Activated naive CD4-positive, alpha-beta T cell treated with anti-CD3 and anti-CD28 coated beads, Interleukin-2, amount 50 U/mL, for 24 hours (primary cell): ENCODE measurements around the gene KCNJ10.
"Not testable (repeated sequence)": the region's sequence is repeated elsewhere in the genome, so short reads cannot be mapped to it uniquely, and the experiment has no call there.

Experiments
- H3K27ac Mint-ChIP-seq: one replicate; pipeline ENCODE4 v1.8.0; 2021; ENCODE audit warnings: mild to moderate bottlenecking, mixed read lengths
- H3K27me3 Mint-ChIP-seq: one replicate; pipeline ENCODE4 v1.8.0; 2021; ENCODE audit warnings: mixed read lengths
- H3K36me3 Mint-ChIP-seq: one replicate; pipeline ENCODE4 v1.8.0; 2021; ENCODE audit warnings: mixed read lengths
- H3K4me1 Mint-ChIP-seq: one replicate; pipeline ENCODE4 v1.8.0; 2021; ENCODE audit warnings: mixed read lengths
- H3K4me3 Mint-ChIP-seq: one replicate; pipeline ENCODE4 v1.8.0; 2021; ENCODE audit warnings: mild to moderate bottlenecking, mixed read lengths
- H3K9me3 Mint-ChIP-seq: one replicate; pipeline ENCODE4 v1.8.0; 2021; ENCODE audit warnings: mixed read lengths

The KCNJ10 gene

DNA sequence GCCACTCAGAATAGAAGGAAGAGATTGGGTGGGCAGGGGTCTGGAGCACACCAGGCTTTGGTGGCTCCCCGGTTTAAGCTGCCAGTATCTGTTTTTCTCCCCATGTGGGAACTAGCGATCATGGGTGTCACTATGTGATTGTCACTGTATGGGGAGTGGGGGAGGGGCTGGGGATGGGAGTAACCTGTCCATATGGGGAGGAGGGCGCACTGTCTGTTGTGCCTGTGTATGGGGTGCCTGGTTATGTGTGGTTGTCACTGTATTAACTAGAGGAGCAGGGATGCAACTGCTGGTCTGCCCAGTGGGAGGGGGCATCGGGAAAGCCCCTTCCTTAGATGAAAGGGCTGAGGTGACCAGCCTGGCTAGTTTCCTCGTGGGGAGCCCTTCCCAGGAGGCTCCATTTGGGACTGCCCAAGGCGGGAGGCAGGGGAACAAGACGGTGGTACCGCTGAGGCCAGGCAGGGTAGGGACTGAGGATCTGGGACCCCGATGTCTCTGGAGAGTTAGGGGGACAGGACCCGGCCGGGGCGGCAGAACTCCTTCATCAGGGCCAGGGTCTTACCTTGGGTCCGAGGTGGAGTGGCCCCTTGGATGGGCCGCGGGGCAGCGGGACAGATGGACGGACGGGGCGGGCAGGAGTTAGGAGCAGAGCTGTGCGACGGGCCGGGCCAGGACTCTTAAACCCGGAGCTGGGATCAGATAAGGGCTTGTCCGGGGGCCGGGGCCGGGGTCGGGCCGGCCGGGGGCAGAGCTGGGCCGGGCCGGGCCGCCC is at the start of gene KCNJ10:
TSS of gene KCNJ10 (minus strand) at position 701 of the 772 bp plus-strand sequence. CDS start 27,628 bp downstream, outside the sequence.
- H3K27ac Mint-ChIP-seq, result peak within 1 kb of the TSS; percentile 60
- H3K4me1 Mint-ChIP-seq, result peaks cover 12% of the 10 kb centered on the region
- no peaks in the 10 kb centered on the region for H3K9me3 Mint-ChIP-seq
- H3K36me3 Mint-ChIP-seq, result no peaks in the 10 kb centered on the region
- peaks cover 13% of the 10 kb centered on the region for H3K27me3 Mint-ChIP-seq
- H3K4me3 Mint-ChIP-seq, result peak within 1 kb of the TSS; percentile 97

DNA sequence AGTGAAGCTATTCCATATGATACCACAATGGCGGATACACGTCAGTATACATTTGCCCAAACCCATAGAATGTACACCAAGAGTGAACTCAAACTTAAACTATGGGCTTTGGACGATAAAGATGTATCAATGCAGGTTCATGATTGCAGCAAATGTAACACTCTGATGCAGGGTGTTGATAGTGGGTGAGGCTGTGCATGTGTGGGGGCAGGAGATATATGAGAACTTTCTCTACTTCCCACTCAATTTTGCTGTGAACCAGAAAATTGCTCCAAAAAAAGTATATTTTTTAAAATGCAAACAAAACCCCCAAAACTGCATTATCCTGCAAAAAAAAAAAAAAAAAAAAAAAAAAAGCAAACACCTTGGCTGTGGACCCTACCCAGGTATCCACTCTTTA is 49.0 kb upstream of the KCNJ10 start:
- no peak overlapping the region for H3K4me3 Mint-ChIP-seq
- H3K36me3 Mint-ChIP-seq, result no peaks in the 10 kb centered on the region
- peaks cover 3% of the 10 kb centered on the region for H3K27me3 Mint-ChIP-seq
- H3K9me3 Mint-ChIP-seq, result no peaks in the 10 kb centered on the region
- no peaks in the 10 kb centered on the region for H3K4me1 Mint-ChIP-seq
- H3K27ac Mint-ChIP-seq, result no peak overlapping the region

GRCh38 chr1:160117709-160118183 is 47.8 kb upstream of the KCNJ10 start:
- H3K4me3 Mint-ChIP-seq, result no peak overlapping the region
- no peaks in the 10 kb centered on the region for H3K4me1 Mint-ChIP-seq
- H3K27ac Mint-ChIP-seq, result no peak overlapping the region
- H3K36me3 Mint-ChIP-seq, result no peaks in the 10 kb centered on the region
- no peaks in the 10 kb centered on the region for H3K9me3 Mint-ChIP-seq
- H3K27me3 Mint-ChIP-seq, result peaks cover 3% of the 10 kb centered on the region

GRCh38 chr1:160117300-160117699 is 47.3 kb upstream of the KCNJ10 start:
- H3K27ac Mint-ChIP-seq, result no peak overlapping the region
- peaks cover 3% of the 10 kb centered on the region for H3K27me3 Mint-ChIP-seq
- H3K9me3 Mint-ChIP-seq, result no peaks in the 10 kb centered on the region
- no peaks in the 10 kb centered on the region for H3K36me3 Mint-ChIP-seq
- no peaks in the 10 kb centered on the region for H3K4me1 Mint-ChIP-seq
- no peak overlapping the region for H3K4me3 Mint-ChIP-seq

GRCh38 chr1:160116283-160117147 is 46.6 kb upstream of the KCNJ10 start:
- H3K36me3 Mint-ChIP-seq, result no peaks in the 10 kb centered on the region
- no peaks in the 10 kb centered on the region for H3K4me1 Mint-ChIP-seq
- peaks cover 3% of the 10 kb centered on the region for H3K27me3 Mint-ChIP-seq
- H3K27ac Mint-ChIP-seq, result no peak overlapping the region
- no peak overlapping the region for H3K4me3 Mint-ChIP-seq
- H3K9me3 Mint-ChIP-seq, result no peaks in the 10 kb centered on the region

- Mint-ChIP-seq H3K36me3 (no peaks in the 10 kb centered on the region), H3K27ac (no peak within 1 kb of the TSS), H3K4me3 (no peak within 1 kb of the TSS)
Observed at GRCh38 chr1:160115545-160116282, 45.8 kb upstream of the KCNJ10 start, which contains the start of gene ATP1A2. Gene ATP1A2 (plus strand): TSS chr1:160115759. CDS start chr1:160115862, 103 bp downstream.

DNA sequence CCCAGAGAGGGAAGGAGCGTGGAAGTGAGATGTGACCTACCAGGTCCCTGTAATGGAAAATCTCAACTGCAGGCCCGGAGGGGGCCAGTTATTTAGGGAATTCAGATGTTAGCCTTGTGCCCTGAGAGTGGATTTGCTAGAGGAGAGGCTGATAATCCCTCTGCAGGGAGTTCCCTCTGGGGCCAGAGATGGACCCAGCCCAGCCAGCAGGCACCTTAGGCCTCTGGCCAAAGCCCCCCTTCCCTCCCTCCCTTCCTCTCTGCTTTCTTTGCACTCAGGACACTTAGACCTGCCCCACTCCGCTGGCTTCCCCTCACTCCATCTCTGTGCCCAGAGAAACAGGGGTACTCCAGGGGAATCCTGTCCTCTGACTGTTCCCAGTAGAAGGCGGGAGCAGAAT is 44.1 kb upstream of the KCNJ10 start:
- H3K4me1 Mint-ChIP-seq, result peaks cover under 1% of the 10 kb centered on the region
- no peaks in the 10 kb centered on the region for H3K36me3 Mint-ChIP-seq
- H3K27me3 Mint-ChIP-seq, result peaks cover 3% of the 10 kb centered on the region
- H3K9me3 Mint-ChIP-seq, result no peaks in the 10 kb centered on the region
- H3K27ac Mint-ChIP-seq, result no peak overlapping the region
- no peak overlapping the region for H3K4me3 Mint-ChIP-seq

More at GRCh38 chr1:160115545-160116282, 45.8 kb upstream of the KCNJ10 start, which contains the start of gene ATP1A2:
- H3K4me1 Mint-ChIP-seq, result no peaks in the 10 kb centered on the region
- H3K27me3 Mint-ChIP-seq, result peaks cover 3% of the 10 kb centered on the region
- no peaks in the 10 kb centered on the region for H3K9me3 Mint-ChIP-seq

DNA sequence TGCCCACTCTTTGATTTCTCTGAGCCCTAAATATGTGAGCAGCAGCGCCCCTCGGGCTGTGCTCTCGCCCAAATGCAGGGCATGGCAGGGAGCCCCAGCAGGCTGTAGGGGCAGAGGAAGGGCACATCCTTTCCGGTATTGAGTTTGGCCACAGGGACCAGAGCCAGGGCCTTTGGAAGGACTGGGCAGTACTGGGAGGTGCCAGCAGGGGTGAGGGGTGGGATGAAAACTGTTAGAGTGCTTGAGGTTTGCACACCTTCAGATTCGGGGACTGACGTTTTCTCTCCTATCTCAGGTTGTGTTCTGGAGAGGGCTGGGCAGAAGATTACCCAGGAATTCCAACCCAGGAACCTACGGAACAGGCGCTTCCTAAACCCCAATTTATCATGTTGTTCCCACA is 43.4 kb upstream of the KCNJ10 start:
- Mint-ChIP-seq H3K36me3 (no peaks in the 10 kb centered on the region), H3K9me3 (no peaks in the 10 kb centered on the region), H3K27me3 (peaks cover 3% of the 10 kb centered on the region), H3K4me3 (no peak overlapping the region), H3K4me1 (peaks cover 5% of the 10 kb centered on the region), H3K27ac (no peak overlapping the region)

DNA sequence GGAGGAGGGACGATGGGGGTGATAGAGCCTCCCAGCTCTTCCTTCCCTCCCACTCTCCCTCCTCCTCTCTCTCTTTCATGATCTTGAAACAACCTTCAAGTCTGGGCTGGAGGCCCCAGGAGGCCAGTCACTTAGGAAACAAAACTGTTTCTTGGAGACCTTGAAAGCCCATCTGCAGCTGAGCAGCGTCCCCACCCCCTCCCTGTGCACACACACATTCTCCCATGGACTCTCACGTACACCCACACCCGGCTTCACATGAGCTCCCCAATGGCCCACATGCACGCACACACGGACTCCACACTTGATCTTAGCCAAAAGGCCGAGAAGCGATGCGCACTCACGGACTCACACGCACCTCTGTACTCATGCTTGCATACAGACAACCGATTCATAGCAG is 42.4 kb upstream of the KCNJ10 start:
- no peaks in the 10 kb centered on the region for H3K36me3 Mint-ChIP-seq
- peaks cover 5% of the 10 kb centered on the region for H3K4me1 Mint-ChIP-seq
- peak overlapping the region; percentile 73 for H3K27ac Mint-ChIP-seq
- H3K9me3 Mint-ChIP-seq, result no peaks in the 10 kb centered on the region
- H3K4me3 Mint-ChIP-seq, result no peak overlapping the region
- peaks cover 3% of the 10 kb centered on the region for H3K27me3 Mint-ChIP-seq

DNA sequence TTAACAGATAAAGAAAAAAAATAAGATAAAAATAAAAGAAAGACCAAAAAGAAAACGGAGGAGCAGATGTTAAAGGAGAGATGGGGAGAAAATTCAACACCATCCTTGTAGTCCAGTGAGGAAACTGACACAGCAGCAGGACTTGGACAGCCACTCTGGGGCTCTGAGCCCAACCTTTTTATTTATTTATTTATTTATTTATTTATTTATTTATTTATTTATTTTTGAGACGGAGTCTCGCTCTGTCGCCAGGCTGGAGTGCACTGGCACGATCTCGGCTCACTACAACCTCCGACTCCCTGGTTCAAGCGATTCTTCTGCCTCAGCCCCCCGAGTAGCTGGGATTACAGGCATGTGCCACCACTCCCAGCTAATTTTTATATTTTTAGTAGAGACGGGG is 41.5 kb upstream of the KCNJ10 start:
- not testable (repeated sequence) for H3K36me3 Mint-ChIP-seq, H3K4me3 Mint-ChIP-seq, H3K4me1 Mint-ChIP-seq, H3K27me3 Mint-ChIP-seq, H3K9me3 Mint-ChIP-seq, H3K27ac Mint-ChIP-seq

DNA sequence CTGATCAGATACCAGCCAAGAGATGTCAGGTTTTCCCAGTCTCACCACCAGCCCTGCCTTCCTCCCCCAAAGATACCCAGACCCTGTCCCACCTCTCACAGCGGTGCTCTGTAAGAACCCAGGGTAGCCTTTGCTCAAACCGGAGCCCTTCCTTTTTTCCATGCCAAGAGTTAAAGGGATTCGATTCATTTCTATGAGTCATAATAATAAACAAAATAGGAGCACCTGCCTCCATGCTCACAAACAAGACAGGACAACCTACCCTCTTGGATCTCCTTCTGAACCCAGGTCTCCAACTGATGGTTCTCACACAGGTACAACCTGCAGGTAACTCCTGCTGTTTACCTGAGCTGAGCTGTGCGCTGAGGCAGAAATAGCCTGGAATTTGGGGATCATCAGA is 39.7 kb upstream of the KCNJ10 start:
- peak overlapping the region; percentile 14 for H3K27ac Mint-ChIP-seq

GRCh38 chr1:160108888-160109662 is 39.1 kb upstream of the KCNJ10 start:
- no peak overlapping the region for H3K4me3 Mint-ChIP-seq
- H3K36me3 Mint-ChIP-seq, result no peaks in the 10 kb centered on the region
- H3K9me3 Mint-ChIP-seq, result no peaks in the 10 kb centered on the region
- no peaks in the 10 kb centered on the region for H3K27me3 Mint-ChIP-seq
- H3K27ac Mint-ChIP-seq, result peak overlapping the region; percentile 84
- H3K4me1 Mint-ChIP-seq, result peaks cover 5% of the 10 kb centered on the region

More for the DNA sequence above, 39.7 kb upstream of the KCNJ10 start:
- H3K36me3 Mint-ChIP-seq, result no peaks in the 10 kb centered on the region
- no peaks in the 10 kb centered on the region for H3K27me3 Mint-ChIP-seq
- H3K4me1 Mint-ChIP-seq, result peaks cover 5% of the 10 kb centered on the region
- no peaks in the 10 kb centered on the region for H3K9me3 Mint-ChIP-seq
- H3K4me3 Mint-ChIP-seq, result no peak overlapping the region

GRCh38 chr1:160107512-160107911 is 37.6 kb upstream of the KCNJ10 start:
- Mint-ChIP-seq H3K4me3 (no peak overlapping the region), H3K4me1 (peaks cover 14% of the 10 kb centered on the region), H3K27ac (no peak overlapping the region), H3K9me3 (no peaks in the 10 kb centered on the region), H3K36me3 (no peaks in the 10 kb centered on the region), H3K27me3 (no peaks in the 10 kb centered on the region)

DNA sequence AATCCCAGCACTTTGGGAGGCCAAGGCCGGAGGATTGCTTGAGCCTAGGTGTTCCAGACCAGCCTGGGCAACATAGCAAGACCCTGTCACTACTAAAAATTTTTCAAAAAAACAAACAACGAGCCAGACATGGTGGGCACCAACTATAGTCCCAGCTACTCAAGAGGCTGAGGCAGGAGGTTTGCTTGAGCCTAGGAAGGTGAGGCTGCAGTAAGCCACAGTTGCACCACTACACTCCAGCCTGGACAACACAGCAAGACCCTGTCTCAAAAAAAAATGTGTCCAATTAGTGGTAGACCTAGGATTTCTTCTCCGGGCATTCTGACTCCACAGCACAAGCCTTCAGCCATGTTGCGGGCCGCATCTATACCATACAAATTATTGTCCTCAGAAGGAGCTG is 35.2 kb upstream of the KCNJ10 start:
- Mint-ChIP-seq H3K27me3 (no peaks in the 10 kb centered on the region), H3K4me3 (no peak overlapping the region), H3K4me1 (peaks cover 36% of the 10 kb centered on the region), H3K27ac (no peak overlapping the region), H3K9me3 (no peaks in the 10 kb centered on the region), H3K36me3 (no peaks in the 10 kb centered on the region)

- H3K27me3 Mint-ChIP-seq, result no peaks in the 10 kb centered on the region
- H3K4me3 Mint-ChIP-seq, result no peak overlapping the region
- no peaks in the 10 kb centered on the region for H3K9me3 Mint-ChIP-seq
- no peak overlapping the region for H3K27ac Mint-ChIP-seq
- H3K36me3 Mint-ChIP-seq, result no peaks in the 10 kb centered on the region
- peaks cover 40% of the 10 kb centered on the region for H3K4me1 Mint-ChIP-seq
Observed at GRCh38 chr1:160104486-160104885, 34.5 kb upstream of the KCNJ10 start.
